DMS153 (cell line): Measurements from ENCODE around the gene WNT7A.

Experiments used
- DNase-seq: peaks from one replicate; lab custom pipeline; 2025; lab: John Stamatoyannopoulos, UW

Gene WNT7A

DNA sequence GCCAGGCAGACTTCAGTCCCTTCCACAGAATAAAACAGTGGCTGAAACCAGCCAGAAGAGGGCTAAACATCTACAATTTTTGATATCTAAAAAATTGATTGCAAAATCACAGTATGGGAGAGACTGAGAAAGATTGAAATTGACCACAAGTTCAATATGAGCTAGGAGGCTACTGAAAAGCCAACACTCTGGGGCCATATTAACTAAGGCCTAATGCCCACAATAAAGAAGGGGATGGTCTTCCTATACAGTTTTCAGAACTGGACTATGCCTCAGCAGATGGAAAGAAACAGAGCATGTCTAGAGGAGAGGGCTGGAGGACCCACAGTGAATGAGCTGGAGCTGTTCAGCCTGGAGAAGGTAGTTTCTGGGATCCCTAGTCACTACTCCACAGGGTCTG is 53.2 kb downstream of the WNT7A start:
- DNase-seq, result no peak

DNA sequence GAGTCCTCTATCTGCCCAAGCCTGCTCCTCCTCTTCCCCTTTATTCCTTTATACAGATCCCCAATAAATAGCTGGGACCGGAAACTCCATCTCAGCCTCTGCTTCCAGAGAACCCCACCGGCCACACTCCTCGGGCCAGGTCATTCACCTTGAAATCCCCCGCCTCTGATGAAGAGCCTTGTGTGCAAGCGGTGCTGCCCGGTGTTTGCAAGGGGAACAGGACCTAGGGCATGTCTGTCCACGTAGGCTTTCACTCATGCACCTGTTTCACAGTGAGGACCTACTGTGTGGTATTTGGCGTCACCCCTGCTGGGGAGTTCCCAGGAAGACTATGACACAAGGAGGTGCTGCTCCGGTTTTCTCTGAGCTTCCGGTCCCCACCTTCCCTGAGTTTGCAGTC is 54.0 kb downstream of the WNT7A start:
- DNase-seq, result no peak

DNA sequence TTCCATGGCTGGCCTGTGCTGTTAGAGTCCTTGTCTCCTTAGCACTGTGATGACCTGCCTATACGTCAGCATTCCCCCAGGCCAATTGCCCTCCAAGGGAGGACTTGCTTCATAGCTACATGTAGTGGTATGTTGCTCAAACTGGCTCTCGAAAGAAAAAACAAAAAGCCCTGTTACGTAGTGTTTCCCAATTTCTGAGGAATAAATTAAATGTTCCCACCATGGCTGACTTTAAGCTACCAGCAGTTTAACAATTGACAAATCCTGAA is 54.6 kb downstream of the WNT7A start:
- no peak for DNase-seq

DNA sequence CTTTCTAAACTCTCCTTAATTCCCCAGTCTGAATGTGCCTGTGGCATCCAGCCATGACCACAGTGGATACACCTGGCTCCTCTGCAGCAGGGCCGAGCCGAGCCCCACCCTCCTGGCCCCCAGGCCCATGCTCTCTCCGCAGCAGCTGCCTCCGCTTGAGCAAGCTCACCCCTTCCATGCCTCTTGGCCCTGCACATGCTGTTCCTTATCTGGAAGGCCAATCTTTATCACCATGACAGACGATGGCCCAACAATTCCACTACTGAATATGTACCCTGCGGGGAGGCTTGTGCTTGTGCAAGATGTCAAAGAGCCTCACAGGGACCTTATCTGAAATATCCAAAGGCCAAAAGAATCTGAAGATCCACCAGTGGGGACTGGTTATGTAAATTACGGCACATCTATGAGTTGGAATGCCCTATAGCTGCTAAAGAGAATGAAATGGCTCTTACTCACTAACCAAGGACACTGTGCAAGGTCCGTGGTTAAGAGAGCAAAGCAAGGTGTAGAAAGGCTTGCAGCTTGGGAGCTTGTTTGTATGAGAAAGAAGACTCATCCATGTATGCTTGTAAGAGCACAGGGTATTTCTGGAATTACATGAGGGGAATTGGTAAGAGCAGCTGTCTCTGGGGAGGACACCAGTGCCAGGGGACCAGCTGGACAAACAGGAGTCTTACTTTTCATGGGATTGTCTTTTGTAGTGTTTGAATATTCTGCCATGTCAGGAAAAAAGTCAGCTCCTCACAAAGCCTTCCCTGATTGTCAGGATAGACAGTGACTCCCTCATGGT is 55.2 kb downstream of the WNT7A start:
- DNase-seq, result no peak

DNA sequence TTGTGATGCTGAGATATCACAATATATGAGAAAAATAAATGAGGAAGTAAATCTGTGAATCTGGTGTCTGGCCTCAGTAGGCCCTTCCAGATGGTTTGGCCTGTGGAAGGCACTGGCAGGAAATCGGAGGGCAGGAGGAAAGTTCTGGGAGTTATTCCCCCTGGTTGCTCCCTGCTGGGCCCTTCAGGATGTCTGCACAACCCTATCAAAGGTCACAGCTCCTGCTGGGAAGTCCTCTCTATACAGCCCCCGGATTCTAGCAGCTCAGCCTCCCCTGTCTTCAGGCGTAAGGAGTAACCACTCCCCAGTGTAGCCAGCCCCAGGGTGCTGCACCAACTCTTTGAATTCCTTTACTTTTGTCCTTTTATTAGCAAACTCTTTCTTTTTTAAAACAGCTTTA is 56.2 kb downstream of the WNT7A start:
- no peak for DNase-seq

DNA sequence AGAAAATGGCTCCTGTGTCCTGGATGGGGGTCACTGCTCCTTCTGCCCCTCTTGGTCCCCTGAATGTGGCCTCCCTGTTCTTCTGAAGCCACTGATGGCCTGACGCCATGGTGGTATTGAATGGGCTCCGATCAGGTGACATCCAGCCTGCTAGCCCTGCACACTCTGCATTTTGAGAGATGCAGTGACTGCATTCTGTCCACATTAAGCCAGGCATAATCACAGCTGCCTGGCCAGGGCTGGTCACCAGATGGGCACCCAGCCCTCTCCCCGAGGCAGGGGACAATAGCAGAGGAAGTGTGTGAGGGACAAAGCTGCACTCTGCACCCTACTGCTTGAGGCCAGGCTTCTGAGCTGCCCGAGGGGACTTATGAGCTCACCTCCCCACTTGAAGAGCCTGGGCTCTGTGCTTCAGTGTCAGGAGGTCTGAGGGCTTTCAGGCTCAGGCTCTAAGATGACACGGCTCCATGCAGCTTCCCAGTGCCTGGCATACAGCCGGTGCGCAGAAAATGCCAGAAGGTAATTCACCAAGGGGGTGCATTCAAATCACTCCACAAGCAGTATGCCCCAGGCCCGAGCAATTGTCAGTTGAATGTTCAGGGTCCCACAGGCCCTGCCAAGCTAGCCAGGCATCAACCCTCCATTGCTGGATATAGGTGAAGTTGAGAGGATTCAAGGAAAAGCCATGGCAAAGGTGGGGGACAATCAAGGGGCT is 56.8 kb downstream of the WNT7A start:
- DNase-seq, result no peak

DNA sequence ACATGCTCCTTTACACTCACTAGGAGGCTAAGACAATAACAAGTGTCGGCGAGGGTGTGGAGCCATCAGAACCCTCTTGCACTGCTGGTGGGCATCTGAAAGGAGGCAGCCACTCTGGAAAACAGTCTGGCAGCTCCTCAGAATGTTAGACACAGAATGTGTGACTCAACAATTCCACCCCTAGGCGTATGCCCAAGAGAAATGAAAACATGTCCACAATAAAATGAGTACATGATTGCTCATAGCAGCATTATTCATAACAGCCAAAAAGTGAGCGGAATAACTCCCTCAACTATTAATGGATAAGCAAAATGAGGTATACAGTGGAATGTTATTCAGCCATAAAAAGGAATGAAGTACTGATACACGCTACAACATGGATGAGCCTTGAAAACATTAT is 57.8 kb downstream of the WNT7A start:
- no peak for DNase-seq

DNA sequence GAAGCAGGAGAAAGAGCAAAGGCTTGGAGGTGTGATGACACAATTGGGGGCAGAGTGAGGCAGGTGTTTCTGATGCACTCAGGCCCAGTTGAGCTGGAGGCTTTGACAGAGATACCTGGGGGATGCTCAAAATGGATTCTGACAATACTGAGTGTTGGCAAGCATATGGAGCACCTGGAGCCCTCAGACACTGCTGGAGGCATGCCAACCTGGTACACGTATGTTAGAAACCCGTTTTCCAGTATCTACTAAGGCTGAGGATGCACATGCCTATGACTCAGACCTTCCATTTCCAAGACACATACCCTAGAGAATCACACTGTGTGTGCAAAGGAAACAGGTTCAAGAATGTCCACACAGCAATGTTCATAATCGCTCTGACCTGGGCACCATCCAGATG is 58.7 kb downstream of the WNT7A start:
- no peak for DNase-seq

DNA sequence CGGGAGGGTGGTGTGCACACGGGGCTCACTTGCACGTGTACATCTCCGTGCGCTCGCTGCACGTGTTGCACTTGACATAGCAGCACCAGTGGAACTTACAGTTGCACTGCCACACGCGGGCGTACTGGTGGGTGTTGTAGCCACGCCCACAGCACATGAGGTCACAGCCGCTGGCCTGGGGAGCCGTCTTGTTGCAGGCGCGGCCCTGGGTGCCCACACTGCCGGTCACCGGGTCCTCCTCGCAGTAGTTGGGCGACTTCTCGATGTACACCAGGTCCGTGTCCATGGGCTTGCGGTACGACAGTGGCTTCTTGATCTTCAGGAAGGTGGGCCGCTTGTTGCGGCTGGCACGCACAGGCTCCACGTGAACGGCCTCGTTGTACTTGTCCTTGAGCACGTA is 61.0 kb downstream of the WNT7A start:
- no peak for DNase-seq

DNA sequence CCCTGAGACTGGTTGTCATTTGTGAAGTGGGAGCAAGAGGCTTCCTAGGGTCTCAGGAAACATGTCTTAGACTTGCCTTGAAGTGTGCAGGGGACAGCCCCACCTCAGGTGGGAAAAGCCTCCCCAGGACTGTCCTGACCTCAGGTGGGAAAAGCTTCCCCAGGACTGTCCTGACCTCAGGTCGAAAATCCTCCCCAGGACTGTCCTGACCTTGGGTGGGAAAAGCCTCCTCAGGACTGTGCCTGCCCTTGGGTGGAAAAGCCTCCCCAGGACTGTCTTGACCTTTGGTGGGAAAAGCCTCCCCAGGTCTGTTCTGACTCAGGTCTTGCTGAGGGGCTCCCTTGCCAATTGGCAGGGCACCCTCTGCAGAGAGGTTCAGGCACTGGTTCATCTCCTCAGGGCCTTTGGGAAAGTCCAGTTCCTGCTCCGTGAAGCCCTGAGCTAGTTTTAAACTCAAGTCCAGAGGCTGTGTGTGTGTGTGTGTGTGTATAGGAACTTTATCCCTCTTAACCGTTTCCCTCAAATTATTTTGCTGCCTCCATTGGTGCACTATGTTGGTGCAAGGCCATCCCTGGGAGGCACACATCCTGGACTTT is 64.7 kb downstream of the WNT7A start:
- DNase-seq, result no peak

DNA sequence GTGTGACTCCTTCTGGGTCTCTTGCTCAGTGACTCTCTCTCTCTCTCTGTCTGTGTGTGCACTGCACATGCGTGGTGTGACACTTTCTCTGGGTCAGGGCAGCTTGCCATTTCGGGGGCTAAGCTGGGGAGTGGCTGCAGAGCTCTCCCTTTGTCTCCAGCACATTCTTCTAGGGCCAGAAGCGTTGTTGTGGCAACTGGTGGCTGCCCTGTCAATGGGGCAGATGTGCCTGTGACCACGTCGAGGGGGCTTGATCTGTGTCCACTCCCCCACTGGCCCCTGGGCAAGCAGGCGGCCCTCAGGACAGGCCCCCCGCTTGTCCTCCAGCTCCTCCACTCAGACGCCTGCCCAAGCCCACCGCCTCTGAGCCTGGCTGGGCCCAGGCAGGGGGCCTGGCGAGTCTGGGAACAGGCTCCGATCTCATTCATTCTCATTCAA is 67.8 kb downstream of the WNT7A start:
- no peak for DNase-seq

DNA sequence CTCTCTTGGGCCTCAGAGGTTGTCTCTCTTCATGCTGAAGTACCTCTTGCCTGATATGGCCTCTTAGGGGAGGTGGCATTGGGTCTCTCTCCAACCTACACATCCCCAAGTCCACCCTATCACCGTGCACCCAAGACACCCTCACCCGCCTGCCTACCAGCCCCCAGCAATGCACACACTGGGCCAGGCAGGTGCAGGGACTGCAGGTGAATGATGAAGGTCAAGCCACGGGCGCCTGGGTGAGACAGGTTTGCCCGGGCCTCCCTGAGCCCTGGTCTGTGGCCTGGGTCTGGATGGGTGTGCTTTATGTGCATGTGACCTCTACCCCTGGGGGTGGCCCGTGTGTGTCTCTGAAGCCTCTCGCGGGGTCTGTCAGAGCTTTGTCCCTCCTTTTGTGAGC is 68.3 kb downstream of the WNT7A start:
- no peak for DNase-seq

DNA sequence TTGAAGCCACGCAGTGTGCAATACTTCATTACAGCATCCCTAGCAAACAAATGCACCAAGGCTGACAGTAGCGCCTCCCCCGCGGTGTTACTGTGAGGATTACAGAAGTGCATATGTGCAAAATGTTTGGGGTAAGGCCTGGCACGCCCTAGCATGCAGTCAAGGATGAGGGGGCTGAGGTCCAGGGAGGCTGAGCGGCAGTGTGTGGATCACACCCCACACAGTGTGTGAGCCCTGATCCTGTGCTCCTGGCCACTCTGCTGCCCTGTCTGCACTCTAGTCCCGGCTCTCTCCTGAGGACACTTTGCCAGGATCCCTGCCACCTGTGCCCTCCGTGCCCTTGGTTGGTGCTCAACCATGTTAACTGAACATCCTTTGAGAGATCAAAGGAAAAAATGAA is 71.3 kb downstream of the WNT7A start:
- no peak for DNase-seq

DNA sequence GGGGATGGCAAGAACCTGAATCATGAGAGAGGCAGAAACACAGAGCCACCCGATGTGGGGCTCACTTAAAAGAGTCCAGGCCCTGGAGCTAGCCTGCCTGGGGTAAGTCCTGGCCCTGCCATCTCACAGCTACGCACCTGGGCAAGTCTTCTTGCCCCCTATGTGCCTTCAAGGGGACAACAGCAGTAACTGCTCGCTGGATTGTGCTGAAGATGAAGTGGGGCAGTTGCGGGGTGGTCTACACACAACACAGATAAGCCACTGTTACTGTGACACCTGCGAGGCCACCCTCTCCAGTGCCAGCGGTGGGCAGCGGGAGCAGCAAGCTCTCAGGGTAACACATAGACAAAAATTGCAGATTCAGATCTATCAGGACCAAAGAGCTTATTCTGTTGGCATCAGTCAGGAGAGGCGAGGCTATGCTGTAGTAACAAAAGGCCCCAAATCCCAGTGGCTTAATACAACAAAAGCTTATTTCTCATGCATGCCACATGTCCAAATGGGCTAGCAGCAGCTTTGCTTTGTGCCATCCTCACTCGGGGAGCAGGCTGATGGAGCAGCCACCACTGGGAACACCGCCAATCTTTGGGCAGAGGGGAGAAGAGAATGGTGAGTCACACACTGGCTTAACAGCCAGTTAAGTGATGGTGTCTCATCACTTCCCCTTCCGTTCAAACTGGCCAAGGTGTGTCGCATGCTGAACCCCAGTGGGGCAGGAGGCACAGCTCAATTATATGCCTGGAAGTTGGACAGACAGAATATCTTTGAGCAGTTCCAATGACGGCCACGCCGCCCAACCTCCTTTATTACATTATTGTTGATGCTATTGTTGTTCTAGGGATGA is 78.3 kb downstream of the WNT7A start:
- no peak for DNase-seq

DNA sequence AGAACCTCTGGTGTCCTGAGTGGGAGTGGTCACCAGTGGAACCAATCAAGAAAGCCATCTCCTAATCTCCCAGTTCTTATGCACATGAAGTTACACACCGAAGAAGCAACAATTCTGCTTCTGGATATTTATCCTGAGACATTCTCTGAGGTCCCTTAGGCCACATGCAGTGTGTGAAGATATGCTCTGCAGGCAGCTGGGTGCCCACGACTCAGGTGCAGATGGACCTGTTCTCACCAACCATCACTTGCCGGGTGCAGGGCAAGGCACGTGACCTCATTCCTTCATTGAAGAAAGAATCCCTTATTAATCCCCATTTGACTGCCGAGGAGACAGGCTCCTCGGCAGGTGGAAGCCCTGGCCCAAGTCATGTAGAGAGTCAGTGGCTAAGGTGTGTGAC is 79.8 kb downstream of the WNT7A start:
- DNase-seq, result no peak

DNA sequence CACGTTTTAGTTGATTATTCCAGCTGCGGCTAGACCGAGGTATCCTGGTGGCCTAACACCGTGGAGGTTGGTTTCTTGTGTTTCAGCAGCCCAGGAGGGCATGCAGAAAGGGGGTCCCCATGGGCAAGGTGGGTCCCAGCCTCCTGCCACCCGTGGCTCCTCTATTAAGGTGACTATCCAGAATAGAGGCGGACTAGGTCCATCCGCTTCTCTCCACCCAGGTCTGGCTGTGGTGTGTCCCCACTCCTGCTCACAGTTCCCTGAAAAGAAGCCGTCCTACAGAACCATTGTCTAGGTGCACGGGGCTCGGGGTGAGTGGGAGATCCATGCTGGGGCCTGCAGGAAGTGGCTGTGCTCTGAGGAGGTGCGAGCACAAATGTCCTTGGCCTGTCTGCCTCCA is 81.5 kb downstream of the WNT7A start:
- no peak for DNase-seq

DNA sequence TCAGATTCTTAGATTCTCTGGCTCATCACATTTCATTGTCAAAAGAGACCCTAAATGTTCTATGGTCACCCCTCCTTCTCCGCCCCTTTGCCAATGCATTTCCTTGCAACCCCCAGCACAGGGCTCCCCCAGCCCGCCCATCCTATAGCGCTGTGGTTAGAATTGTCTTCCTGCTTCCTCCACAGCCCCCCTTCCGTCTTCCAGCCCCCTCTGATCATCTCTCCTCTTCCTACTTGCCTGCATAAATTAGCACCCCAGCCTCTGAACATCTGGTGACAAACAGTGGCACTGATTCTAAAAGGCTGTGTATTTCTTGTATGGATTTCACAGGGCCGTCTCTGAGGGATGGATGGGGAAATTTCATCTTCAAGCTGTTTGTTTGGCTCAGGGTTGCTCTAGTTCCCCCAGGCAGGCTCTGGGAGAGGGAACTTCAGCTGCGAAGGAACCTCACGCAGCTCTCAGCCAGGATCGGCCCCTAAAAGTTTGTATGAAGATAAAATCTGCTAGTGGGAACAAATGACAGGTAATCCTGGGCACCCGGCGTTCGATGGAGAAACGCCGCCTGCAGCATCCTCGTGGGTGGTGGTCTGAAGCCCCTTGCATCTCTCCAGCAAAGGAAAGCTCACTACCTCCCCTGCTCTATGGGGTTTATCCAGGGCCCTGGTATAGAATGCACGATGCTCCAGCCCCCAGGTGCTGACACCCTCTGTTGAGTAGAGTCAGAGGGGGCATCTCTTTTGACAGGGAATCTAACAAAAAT is 83.0 kb downstream of the WNT7A start:
- DNase-seq, result no peak

DNA sequence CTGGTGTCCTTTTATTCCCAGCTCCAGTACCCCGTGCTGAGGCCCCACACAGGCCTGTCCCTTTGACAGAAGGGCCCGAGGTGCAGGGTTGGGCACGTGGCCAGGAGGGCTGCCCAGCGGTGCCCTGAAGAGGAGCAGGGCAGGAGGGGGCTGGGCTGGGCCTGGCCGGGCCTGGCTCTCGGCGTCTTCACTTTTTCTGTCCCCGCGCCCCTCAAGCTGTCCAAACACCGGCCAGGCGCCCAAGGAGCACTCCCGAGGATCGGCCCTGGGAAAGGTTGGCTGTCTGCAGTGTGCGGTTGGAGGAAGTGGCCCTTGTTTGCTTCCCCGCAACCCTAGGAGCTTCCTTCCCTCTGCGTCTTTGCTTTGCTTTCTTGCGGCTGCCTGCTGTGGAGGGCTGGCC is 84.1 kb downstream of the WNT7A start:
- no peak for DNase-seq

DNA sequence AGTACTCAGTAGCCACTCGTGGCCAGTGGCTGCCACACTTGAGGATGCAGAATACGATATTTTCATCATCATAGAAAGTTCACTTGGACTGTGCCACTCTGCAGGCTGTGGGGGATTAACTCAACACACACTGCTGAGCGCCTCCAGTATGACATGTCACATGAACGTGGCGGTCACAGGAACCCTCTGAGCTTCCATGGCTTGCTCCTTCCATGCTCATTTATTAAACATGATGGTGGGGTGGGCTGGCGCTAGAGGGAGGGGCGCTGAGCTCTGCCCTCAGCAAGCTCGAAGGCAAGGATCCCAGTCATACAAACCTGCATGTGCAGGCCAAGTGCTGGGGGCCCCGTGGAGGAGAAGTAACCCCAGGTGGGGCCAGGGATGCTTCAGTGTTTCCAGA is 85.5 kb downstream of the WNT7A start:
- no peak for DNase-seq

DNA sequence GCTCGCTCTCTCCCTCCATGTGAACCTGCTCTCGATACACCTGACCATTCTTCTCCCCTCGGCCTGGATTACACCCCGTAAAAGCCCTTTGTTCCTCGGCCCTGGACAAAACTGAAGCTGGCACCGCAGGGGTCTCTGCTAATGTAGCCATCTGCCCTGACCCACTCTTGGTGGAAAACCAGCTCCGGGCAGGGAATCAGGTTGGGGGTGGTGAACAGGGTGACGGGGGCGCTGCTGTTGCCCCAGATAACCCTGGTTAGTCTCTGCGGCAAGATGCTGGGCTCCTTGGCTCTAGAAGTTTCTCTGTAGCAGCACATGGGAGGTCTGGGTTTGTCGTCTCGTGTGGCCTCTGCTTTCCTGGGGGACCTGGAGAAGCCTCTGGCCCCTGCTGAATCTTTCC is 86.4 kb downstream of the WNT7A start:
- no peak for DNase-seq

DNA sequence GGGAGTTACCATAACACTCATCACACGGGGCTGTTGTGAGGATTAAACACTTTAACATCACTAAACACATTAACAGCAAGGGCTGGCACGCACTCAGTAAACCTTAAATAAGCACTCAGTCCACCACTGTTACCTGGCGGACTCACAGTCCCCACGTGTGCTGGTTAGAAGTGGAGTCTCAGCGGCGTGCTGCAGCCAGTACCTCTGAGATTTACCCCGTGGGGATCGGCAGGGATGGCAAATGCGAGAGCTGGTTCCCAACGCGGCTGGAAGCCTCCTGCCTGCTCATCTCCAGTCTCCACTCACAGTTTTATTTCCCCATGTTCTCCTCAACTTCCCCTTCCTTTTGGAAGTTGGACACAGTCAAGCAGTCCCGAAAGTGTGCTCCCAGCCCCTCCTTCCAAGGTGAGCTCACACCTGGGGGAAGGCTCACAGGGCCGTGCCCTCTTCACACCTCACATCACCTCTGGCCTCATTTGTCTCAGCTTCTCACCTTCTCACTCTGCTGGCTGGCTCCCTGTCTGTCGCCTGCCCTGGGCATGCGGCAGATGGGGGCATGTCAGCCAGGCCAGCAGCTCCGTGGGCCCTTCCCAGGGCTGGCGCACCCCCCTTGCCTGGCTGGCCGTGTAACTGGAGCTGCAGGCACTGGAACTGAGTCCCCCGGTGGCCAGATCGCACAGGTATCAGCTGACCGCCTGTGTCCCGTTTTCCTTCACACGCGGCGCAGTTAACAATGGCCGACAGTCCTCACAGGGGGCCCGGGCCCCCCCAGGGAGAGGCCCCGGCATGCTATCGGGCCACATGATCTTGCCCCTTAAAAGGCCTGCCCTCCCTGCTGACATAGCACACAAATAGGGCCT is 87.1 kb downstream of the WNT7A start:
- no peak for DNase-seq
